Endodermal cell (in vitro differentiated cells): ENCODE results near the gene CCDC97. TPM values are rescaled to one million over a fixed set of nuclear protein-coding genes. Genes with fewer than 3 reads are reported as not detected.

ENCODE experiments used
- DNase-seq: peaks from one replicate; pipeline ENCODE4 v3.0.0-alpha.2; 2017
- H3K27ac ChIP-seq: 2 replicates; pipeline ENCODE4 v1.5.1; 2013; ENCODE audit warnings: mild to moderate bottlenecking, low read depth, low read length, moderate library complexity
- H3K27me3 ChIP-seq: 2 replicates; pipeline ENCODE4 v1.6.1; 2013; ENCODE audit warnings: mild to moderate bottlenecking, low read length, moderate library complexity; ENCODE audit not compliant: insufficient read depth, control insufficient read depth, poor library complexity, severe bottlenecking
- H3K36me3 ChIP-seq: 2 replicates; pipeline ENCODE4 v1.7.0; 2013; ENCODE audit warnings: mild to moderate bottlenecking, low read length, moderate library complexity; ENCODE audit not compliant: control insufficient read depth, insufficient read depth
- H3K4me1 ChIP-seq: one replicate; pipeline ENCODE4 v1.7.0; 2013; ENCODE audit warnings: low read length; ENCODE audit not compliant: control insufficient read depth, insufficient read depth
- H3K4me3 ChIP-seq: 2 replicates; pipeline ENCODE4 v1.5.1; 2013; ENCODE audit warnings: mild to moderate bottlenecking, low read length, moderate library complexity
- H3K9ac ChIP-seq: 2 replicates; pipeline ENCODE4 v1.6.1; 2013; ENCODE audit warnings: mild to moderate bottlenecking, low read length, moderate library complexity; ENCODE audit not compliant: poor library complexity, severe bottlenecking; ENCODE audit errors: extremely low read depth
- H3K9me3 ChIP-seq: 2 replicates; pipeline ENCODE4 v1.6.1; 2013; ENCODE audit warnings: mild to moderate bottlenecking, low read length, moderate library complexity; ENCODE audit not compliant: control insufficient read depth
- H3K27ac Mint-ChIP-seq: 2 replicates; pipeline ENCODE4 v1.8.0; 2020; ENCODE audit warnings: mixed read lengths
- H3K27me3 Mint-ChIP-seq: 2 replicates; pipeline ENCODE4 v1.8.0; 2021; ENCODE audit warnings: mild to moderate bottlenecking, mixed read lengths; ENCODE audit not compliant: insufficient read depth
- H3K36me3 Mint-ChIP-seq: 2 replicates; pipeline ENCODE4 v1.8.0; 2020; ENCODE audit warnings: low read depth, mixed read lengths
- H3K4me1 Mint-ChIP-seq: 2 replicates; pipeline ENCODE4 v1.8.0; 2020; ENCODE audit warnings: mixed read lengths
- H3K4me3 Mint-ChIP-seq: 2 replicates; pipeline ENCODE4 v1.8.0; 2020; ENCODE audit warnings: mild to moderate bottlenecking, moderate library complexity, mixed read lengths
- H3K9me3 Mint-ChIP-seq: 2 replicates; pipeline ENCODE4 v1.8.0; 2020; ENCODE audit warnings: mild to moderate bottlenecking, mixed read lengths
- WGBS, 2 experiments: methylation state at CpG; one replicate each; pipeline versions ENCODE4 v1.1.5 to v1.1.7; 2013; ENCODE audit warnings: missing lambda C conversion rate in 2 of 2, mixed read lengths in 1 of 2; ENCODE audit not compliant: insufficient coverage in 1 of 2, insufficient read length in 1 of 2; 5-methylcytosine and 5-hydroxymethylcytosine counted together
- long read RNA-seq, 4 experiments: library from polyadenylated mRNA in 2 of 4; library from RNA in 1 of 4; library from capped mRNA in 1 of 4; stranded (forward) in 3 of 4; unstranded in 1 of 4; transcript quantifications; one replicate each; pipeline ENCODE4 v2.0.0, GENCODE V29; 2020 to 2021; ENCODE audit warnings: inconsistent platforms in 1 of 4
- polyA plus RNA-seq, 2 experiments: library from polyadenylated mRNA; stranded (reverse); fragments of 50-300 nt; gene quantifications; one replicate each; pipeline ENCODE4 v1.2.3, GENCODE V29; 2013
- total RNA-seq, 2 donors: library from RNA; stranded (reverse); fragmentation: NEBNext Ultra II Directional in 1 of 2; extraction: Animal tissue kit (Norgen Biotek cat#: 25700) in 1 of 2; gene quantifications; 2 replicates in 1 of 2; 3 replicates in 1 of 2; pipeline ENCODE4 v1.2.1, GENCODE V29; 2021
- TF ChIP-seq, protein P1 (sequence below): fragments of 200-600 bp; sonication (generic); conservative IDR thresholded peaks from 2 replicates; pipeline ENCODE4 v1.5.0; 2021; ENCODE audit warnings: antibody characterized with exemption, mild to moderate bottlenecking

Gene CCDC97
- 10 to 100 TPM; 38.4 to 44.6 TPM for total RNA-seq
- polyA plus RNA-seq (2013, experiment 1 of 2), result 33.6 TPM
- polyA plus RNA-seq (2013, experiment 2 of 2), result 29.5 TPM
- long read RNA-seq, experiment 1, partial matches to known transcripts, result 13 of 16 reads
- long read RNA-seq, experiment 1, other reads (novel, unspliced or antisense), result 1 of 16 reads
- long read RNA-seq, experiment 2, transcript CCDC97-201 (5 exons, 3,322 nt), result major isoform, 45 of 60 reads
- long read RNA-seq, experiment 2, partial matches to known transcripts, result 6 of 60 reads
- long read RNA-seq, experiment 2, other reads (novel, unspliced or antisense), result 9 of 60 reads
- long read RNA-seq, experiment 3, transcript CCDC97-201 (5 exons, 3,322 nt), result major isoform, 12 of 45 reads
- long read RNA-seq, experiment 3, partial matches to known transcripts, result 30 of 45 reads
- long read RNA-seq, experiment 3, other reads (novel, unspliced or antisense), result 3 of 45 reads
- long read RNA-seq, experiment 4, partial matches to known transcripts, result 5 of 17 reads
- long read RNA-seq, experiment 4, other reads (novel, unspliced or antisense), result 7 of 17 reads

DNA sequence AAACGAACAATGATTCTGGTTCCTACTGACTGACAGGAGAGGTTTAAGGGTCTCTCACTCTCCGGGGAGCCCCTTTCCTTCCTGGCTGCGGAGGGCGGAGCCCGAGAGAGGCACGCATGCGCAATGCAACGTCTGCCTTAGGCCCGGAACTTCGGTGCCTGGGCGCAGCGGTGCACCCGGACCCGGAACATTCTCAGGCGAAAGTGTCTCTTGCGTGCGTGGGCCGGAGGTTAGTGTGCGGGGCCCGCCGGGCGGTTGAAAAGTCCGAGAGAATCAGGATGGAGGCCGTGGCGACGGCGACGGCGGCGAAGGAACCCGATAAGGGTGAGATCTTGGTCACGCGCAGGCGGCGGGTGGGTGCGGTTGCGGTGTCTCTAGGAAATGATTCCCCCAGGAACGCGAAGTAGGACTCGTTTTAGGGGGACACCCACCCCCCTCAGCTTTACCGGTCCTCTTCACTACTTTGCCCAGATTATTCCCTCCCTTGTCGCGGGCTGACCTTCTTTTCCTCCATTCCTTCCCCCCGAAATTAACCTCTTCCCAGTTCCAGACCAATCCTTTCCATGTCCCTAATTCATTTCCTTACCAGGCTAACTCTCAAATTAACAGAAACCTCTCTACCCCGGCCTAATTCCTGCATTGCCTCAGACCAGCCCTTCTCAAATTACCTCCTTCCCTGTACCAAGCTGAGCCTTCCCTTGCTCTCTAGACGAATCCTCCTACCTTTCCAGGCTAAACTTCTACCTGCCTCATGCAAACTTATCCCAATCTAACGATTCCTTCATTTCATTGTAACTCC lies at the start of gene CCDC97:
Gene CCDC97 (plus strand): TSS at position 140 of the 799 bp plus-strand sequence. CDS start 139 bp downstream, at position 279.
- H3K9ac ChIP-seq, result peak within 1 kb of the TSS; percentile 68
- H3K9me3 ChIP-seq, result no peaks in the 10 kb centered on the region
- H3K4me1 ChIP-seq, result peaks cover 7% of the 10 kb centered on the region
- H3K4me3 ChIP-seq, result peak within 1 kb of the TSS; percentile 91
- H3K36me3 ChIP-seq, result peaks cover 63% of the 10 kb centered on the region
- Mint-ChIP-seq H3K36me3 (peaks cover 49% of the 10 kb centered on the region), H3K9me3 (no peaks in the 10 kb centered on the region), H3K27me3 (peaks cover 2% of the 10 kb centered on the region), H3K4me1 (peaks cover 19% of the 10 kb centered on the region), H3K4me3 (peak within 1 kb of the TSS; percentile 96), H3K27ac (peak within 1 kb of the TSS; percentile 100)
- 0% methylated on average over 24 to 47 of the region's 47 CpGs for WGBS, 2 experiments
- TF ChIP-seq, protein P1, sequence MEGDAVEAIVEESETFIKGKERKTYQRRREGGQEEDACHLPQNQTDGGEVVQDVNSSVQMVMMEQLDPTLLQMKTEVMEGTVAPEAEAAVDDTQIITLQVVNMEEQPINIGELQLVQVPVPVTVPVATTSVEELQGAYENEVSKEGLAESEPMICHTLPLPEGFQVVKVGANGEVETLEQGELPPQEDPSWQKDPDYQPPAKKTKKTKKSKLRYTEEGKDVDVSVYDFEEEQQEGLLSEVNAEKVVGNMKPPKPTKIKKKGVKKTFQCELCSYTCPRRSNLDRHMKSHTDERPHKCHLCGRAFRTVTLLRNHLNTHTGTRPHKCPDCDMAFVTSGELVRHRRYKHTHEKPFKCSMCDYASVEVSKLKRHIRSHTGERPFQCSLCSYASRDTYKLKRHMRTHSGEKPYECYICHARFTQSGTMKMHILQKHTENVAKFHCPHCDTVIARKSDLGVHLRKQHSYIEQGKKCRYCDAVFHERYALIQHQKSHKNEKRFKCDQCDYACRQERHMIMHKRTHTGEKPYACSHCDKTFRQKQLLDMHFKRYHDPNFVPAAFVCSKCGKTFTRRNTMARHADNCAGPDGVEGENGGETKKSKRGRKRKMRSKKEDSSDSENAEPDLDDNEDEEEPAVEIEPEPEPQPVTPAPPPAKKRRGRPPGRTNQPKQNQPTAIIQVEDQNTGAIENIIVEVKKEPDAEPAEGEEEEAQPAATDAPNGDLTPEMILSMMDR, result no peak
- H3K27ac ChIP-seq, result peak within 1 kb of the TSS; percentile 85
- no peaks in the 10 kb centered on the region for H3K27me3 ChIP-seq
- DNase-seq, result peak; percentile 95

DNA sequence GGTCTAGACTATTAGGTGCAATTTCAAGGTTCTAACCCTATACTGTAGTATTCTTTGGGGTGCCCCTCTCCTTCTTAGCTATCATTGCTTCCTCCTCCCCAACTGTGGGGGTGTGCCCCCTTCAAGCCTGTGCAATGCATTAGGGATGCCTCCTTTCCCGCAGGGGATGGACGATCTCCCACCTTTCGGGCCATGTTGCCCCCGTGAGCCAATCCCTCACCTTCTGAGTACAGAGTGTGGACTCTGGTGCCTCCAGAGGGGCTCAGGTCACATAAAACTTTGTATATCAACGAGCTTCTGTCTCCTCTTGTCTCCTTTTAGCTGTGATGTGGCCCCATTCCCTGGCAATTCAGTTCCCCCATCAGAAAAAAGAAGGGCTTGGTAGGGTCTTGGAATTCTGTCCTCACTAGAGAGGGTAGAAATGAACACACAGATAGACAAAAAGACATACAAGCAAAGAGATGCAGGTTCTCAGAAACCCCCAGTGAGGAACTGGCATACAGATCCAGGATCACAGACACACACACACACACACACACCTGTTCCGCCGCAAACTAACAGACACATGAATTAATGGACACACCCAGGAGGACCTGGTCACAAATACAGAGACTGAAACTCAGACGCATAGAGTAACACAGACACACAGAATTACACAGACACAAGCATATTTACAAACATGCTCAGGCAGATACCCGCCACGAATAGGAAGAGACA lies 48.3 kb upstream of the CCDC97 start:
- H3K27me3 ChIP-seq, result no peaks in the 10 kb centered on the region
- TF ChIP-seq, protein P1, result no peak
- H3K27me3 Mint-ChIP-seq, result peaks cover 2% of the 10 kb centered on the region
- H3K4me1 ChIP-seq, result no peaks in the 10 kb centered on the region
- H3K36me3 ChIP-seq, result peaks cover under 1% of the 10 kb centered on the region
- H3K9ac ChIP-seq, result no peak overlapping the region
- 84 to 94% methylated on average over 5 to 10 of the region's 10 CpGs for WGBS, 2 experiments
- peaks cover 12% of the 10 kb centered on the region for H3K36me3 Mint-ChIP-seq
- no peak for DNase-seq
- H3K4me3 Mint-ChIP-seq, result peak overlapping the region; percentile 96
- H3K4me3 ChIP-seq, result peak overlapping the region; percentile 94
- H3K4me1 Mint-ChIP-seq, result peaks cover 19% of the 10 kb centered on the region
- no peak overlapping the region for H3K27ac Mint-ChIP-seq
- H3K27ac ChIP-seq, result no peak overlapping the region
- H3K9me3 ChIP-seq, result no peaks in the 10 kb centered on the region
- H3K9me3 Mint-ChIP-seq, result no peaks in the 10 kb centered on the region
